HG02798 (cell line): ENCODE results near the gene ERC2.

Experiments
- ATAC-seq: cut with Tn5 transposase; IDR thresholded peaks from one replicate; pipeline ENCODE4 v1.9.1; 2021; ENCODE audit warnings: mild to moderate bottlenecking; ENCODE audit not compliant: unreplicated experiment, poor library complexity

ERC2 gene

DNA sequence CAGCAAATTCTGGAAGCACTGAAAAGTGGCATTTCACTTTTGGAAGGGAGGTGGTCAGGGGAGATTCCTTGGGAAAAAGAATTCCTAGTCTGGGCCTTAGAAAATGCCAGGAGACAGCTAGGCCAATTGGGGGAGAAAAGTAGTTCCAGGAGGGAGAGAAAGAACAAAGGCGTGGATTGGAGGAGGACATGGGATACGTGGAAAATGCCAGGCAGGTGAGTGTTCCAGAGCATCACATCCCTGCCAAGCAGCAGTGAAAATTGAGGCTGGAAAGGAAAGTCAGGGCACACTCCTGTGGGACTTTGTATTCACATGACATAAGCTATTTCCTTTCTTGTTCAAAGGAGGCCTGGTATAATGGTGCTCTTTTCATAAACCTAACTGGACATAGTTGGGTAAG, 846.6 kb downstream of the ERC2 start:
- no peak for ATAC-seq

DNA sequence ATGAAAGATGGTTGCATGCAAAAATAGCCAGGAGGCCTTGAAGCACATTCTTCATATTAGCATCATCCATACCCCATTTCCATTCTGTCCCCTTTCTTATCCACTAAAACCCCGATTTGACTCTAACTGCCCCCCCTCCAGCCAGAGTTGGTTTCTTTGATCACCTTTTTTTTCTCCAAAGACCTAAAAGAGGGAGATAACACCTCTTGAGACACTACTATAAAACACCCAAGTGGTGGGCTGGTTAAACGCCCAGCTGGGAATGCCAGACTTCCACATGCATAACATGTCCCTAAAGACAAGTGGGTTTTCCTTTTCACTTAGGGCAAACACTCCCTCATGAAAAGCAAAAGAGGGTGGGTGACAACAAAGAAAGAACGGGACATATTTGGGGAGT, 847.2 kb downstream of the ERC2 start:
- no peak for ATAC-seq

DNA sequence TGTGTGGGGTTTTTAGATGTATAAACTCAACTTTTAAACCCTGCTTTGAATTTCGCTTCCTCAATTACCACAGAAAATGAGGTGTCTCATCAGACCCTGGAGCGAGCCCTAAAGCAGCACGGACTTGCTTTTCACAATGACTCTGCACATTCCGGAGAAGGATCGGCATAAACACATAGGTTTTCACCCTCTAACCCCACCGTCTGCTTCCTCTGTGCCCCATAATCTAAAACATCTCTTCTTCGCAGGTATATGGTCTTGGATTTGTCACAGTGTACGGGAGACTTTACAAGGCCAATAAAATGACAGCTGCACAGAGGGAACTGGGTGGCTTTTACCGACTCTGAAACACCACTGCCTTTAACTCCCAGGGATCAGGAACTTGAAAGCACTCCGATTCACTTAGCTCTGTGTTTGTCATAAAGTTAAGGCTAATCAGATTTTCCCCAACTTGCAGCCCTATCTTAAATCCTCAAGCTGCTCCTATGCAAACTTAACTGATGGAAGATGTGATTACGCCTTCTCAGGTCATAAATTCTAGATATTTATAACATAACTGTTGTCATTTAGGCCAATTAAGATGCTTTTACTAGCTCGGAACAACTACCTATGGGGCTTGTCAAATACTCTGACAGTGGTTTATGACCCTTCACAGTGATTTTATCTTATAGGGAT, 847.8 kb downstream of the ERC2 start:
- peak; percentile 63 for ATAC-seq

DNA sequence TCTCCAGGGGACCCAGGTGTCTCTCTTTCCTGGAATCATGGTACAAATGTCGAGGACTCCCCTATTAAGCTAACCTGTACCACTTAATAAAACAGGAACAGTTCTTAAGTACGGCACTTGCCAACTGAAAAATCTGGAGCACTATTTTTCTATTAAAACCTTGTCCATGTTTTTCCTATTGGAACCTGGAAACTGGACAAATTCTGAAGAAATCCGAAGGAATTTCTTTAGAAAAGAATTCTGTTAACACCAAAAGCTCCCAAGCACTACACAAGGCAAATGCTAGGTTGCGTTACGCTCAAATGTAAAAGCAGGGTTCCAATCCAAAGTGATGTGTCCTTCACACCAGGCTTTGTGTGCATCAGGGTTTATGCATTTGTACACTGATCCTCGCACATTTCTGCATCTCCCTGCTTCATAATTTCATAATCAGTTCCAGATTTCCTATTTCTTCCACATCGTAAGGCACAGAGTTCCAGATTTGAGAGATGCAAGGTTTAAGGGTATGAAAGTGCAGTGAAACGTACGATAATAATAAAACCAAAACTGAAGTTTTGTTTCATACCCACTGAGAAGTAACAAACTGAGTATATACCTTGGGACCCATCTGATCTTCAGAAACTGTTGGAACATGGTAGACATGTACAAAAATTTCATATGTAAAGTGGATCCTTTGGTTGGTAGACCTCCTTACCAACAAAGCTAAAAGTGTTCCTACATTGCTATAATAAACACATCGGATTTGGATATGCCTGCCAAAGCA, 849.0 kb downstream of the ERC2 start:
- ATAC-seq, result no peak

DNA sequence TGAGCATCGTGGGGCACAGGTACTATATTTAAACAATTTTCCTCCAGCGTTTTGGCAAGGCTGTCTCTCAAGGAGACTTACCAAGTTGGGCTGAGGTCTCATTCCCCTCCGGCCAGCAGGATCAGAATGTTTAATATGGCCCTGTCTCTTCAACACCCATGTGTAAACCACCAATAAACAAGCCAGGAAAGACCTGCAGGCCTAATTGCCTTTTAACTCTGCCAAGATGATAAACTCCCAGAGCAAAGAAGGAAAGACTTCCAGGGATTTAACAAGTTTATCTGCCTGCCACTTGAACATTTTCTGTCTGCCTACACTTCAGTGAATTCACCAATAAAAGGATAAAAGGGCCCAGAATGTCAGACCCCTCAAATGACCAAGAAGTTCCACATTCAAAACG, 850.9 kb downstream of the ERC2 start:
- no peak for ATAC-seq

DNA sequence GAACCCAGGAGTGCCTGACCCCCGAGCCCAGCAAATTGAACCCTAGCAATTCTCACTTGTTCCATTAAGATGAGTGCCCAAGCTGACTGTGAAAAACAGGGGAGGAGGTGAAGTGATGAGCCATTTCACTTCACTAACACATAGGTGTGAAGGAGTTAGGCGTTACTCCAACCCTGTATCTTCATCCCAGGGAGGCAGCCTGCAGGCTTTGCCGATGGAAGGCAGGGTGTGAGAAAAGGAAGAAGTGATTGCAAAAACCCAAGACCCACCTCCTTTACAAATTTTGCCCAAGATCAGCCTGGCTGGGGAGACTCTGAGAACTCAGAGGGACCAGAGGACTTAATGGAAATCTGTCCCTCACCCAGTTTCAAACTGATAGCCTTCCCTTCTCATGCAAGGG, 851.5 kb downstream of the ERC2 start:
- ATAC-seq, result no peak

DNA sequence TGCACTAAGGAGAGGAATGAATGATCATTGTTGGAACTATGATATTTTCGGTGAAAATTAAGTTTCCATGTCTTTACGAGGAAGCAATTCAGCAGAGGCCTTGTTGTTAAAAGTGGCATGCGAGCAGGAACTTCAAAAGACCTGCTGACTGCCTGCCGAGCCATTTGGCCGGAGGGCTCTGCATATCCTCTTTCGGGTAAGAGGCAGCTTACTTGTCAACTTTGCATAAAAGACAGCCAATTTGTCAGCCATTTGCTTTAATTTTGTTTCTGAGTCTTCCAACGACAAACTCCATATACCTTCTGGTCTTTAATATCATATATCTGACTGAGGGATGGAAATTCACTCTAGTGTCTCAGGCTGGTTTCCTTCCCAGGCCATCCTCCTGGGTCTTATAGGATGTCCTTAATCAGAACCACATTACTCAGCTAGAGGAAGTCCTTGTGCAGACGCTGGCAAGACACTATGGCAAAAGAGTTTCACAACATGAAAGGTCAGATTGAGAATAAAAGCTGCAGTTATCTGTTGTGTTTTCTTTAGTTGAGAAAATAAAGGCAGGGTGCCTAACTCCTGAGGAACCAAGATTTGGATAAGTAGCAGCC, 852.5 kb downstream of the ERC2 start:
- no peak for ATAC-seq

DNA sequence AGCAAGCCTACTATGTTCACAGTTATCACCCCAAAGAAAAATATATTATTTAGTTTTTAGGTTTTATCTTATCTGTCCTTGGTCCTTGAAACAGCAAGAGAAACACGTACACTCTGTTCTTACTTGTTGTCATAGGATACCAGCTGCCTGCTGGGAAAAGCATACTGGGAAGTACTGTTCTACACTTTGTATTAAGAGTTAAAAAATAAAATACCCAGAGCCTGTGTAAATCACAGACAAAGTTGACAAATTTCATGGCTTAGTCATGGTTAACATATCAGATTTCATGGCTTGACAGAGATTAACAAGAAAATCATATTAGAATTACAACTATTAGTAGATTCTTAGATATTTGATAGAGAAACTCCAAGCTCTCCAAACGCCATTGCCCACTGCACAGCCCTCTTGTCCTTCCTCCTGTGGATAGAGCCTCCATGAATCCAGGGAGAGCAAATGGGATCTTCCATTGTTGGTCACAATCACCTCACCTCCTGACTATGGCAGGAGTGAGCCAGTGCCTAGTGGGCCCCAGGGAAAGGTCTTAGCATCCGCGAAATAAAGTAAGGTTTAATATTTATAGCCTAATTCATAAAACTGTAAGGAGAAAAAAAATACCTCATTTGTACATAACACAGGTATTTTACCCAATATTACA, 853.1 kb downstream of the ERC2 start:
- ATAC-seq, result no peak

DNA sequence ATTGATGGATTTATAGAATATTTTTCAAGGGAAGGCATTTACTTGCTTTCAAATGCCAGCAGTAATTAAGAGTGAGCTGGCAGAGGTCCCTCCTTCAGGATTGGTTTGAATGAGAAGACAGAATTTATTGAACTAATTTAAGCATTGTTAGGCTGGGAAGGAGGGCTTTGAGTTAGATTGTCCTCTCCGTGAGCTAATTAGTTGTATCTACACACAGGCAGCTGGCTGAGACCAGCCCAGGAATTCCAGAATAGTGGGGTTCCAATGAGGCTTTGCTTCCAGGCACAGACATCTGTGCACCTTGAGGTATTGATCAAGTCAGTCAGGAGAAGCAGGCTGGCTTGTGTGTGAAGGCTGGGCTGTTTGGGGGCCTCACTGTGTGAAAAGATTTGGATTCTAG, 857.1 kb downstream of the ERC2 start:
- ATAC-seq, result no peak

DNA sequence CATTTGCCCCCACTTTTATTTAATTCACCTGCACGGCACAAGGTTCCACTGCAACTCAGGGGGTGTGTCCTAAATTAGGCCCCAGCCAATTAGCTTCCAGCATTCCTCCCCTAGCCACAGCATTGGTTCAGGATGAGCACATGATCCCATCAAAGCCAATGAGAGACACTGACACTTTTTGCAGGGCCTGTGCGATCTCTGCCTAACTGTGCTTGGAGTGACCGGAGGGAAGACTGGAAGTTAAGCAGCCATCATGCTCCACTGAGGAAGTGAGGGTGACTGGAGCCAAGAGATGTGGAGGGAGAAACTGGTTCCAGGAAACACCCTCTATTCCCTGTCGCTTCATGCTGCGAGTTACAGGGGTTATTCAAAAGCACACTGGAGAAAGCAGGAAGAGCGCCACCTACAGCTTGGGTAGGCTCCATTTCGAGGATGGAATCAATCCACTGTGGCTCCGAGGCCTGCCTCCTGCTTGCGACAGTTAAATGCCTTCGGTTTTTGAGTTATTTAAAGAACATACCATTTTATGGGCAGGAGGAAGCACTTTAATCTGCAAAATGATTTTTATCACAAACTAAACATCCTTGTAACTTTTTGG, 858.9 kb downstream of the ERC2 start:
- ATAC-seq, result no peak

DNA sequence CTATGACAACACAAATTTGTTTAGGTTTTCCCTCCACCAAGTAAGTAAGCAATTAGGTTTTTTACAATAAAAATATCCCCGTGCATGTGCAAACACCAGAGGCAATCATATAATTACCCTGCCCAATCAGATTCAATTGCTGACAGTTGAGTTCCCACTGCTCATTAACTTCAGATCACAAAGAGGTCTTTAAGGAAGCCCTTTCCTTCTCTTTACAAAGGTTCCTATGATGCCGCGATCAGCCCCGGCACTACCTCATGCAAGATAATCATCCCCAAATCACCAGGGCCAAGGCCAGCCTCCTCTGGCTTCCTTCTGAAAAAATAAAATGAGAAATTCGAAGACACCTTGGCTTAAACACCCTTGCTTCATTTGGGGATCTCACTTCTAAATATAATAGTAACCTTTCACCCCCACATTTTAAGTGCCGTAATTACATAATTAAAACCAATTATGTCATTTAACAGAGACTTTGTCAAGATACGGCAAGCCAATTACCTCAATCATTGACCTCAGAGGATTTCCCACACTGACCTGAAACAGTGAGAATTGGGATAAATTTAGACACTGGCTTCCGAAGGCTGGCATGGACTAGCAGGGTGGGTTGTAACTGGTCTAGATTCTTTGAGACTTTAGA, 859.8 kb downstream of the ERC2 start:
- no peak for ATAC-seq

DNA sequence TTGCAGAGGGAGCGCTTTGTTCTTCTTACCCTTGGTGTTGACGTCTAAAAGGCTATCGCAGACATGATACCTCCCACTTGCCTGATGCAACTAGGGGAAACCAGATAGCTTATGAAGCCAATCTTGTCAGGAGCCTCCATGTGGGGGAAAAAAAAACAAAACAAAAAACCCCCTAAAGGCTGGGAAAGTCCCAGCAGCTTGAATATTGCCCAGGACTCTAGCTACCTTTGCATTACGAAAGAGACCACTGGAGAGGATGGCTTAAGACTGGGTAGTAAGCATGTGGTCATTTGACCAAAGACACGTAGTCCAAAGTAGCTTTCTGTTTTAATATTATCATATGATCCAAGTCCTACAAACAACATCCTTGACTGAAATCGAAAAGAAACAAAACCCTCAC, 860.4 kb downstream of the ERC2 start:
- peak; percentile 92 for ATAC-seq

DNA sequence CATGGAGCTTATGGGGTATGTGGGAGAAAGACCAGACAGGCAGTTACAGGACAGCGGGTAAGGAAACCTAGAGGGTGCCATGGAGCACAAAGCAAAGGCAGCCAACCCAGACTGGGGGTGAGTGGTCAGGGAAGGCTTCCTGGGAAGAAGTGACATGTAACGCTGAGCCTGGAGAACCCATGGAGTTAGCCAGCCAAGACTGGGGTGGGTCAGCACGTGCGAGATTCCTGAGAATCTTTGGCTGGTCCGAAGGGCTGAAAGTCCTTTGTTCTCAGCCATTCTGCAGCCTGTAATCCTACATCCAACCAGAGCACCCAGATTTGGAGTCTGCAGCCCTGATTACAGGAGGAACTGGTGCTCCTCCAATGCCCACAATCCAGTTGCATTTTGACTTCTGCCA, 861.1 kb downstream of the ERC2 start:
- ATAC-seq, result no peak

DNA sequence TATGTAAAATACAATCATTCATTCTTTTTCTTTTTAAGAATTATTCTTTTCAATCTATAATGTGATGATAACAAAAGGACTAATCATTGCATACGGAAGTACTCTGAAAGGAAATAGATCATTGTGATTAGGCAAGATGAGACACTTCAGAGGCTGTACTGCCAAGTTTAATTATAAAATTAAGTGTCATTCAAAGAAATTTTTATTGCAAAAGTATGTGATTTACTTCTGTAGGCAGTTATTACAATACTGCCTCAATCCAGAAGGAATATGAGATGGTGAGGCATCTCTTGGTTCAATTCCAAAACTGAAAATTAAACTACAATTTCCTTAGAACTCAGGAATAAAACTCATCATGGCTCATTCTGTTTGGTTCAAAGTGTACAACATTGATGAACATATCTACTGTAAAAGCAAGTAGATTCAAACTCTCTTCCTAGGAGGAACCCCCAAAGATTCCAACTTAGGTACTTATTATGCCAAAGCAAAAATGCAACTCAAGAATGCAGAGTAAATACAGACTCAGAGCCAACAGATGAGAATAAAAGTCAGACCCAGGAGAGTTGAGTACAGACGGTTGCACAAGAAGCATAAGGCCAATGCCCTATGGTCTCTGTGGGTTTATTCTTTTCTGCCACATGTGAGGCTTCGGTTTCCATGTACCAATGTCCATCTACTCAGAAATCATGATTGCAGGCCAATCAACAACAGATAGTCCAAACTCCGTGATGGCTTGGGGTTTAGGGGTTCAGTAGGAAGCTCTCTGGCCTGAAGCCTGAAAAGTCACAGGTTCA, 862.6 kb downstream of the ERC2 start:
- ATAC-seq, result no peak

DNA sequence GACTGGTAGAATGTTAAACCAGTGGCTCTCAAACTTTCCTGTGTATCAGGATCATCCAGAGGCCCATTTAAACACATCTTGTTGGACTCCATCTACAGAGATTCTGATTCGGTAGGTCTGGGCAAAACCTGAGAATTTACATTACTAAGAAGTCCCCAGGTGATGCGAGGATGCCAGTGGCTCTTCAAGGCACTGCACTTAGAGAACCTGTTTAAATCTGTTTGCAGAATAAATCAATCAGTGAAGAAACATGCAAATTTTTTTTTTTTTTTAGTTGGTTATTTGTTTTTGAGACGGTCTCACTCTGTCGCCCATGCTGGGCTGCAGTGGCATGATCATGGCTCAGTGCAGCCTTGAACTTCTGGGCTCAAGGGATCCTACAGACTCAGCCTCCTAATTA, 863.4 kb downstream of the ERC2 start:
- ATAC-seq, result no peak

DNA sequence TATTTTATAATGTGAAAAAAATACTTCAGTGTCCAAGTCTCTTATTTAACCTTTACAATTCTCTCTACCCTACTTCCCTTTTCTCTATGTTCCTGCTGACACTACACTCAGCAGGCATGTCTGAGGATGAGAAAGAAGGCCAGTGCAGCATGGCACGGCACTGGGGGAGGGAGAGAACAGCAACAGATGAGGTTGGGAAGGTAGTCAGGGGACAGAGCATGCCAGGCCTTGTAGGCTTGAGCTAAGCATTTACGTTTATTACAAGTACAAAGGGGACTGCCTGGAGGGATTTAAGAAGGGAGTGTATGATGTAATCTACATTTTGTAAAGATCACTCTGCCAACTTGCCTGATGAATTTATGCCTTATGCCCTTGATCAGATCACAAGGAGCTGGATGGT, 863.9 kb downstream of the ERC2 start:
- ATAC-seq, result no peak

DNA sequence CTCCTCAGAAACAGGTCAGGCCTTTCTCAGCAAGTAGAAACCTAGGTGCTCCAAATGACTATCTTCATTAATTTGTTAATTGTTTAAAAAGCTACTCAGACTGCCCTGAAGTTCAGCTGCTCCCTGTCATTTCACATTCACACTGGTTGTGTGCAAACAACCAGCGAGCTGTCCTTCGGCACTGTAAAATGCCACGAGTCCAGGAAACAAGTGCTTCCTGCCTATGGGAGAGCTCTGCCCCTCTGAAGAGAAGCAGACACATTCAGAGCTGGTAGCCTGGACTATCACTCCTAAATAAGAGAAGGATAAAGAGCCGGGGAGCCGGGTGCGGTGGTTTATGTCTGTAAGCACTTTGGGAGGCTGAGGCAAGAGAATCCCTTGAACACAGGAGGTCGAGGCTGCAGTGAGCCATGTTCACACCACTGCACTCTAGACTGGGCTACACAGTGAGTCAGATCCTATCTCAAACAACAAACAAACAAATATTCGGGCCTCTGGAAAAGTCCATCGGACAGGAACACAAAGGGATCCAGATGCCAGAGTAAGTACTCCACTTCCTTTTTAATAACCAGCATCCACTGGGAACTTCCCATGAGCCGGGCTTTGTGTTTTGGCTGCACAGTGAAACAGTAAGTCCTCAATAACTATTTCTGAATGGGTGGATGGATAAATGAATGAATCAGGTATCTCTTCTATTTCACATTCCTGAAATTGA, 866.7 kb downstream of the ERC2 start:
- no peak for ATAC-seq

DNA sequence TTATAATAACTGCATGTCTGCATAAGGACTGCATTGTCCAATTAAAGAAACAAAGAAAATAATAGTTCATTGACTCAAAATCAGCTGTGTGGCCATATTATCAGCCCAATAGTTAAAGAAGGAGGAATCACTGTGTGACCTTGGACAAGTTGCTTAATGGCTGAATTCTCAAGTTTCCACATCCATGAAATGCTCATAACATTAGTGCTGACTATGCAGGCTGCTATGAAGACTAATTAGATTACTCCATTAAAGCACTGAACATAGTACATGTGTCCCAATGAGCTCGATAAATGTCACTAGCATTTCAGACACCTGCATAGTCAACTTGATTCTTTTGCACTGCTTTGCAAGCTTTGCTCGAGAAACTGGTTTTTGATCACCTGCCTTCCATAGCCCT, 870.0 kb downstream of the ERC2 start:
- ATAC-seq, result no peak

DNA sequence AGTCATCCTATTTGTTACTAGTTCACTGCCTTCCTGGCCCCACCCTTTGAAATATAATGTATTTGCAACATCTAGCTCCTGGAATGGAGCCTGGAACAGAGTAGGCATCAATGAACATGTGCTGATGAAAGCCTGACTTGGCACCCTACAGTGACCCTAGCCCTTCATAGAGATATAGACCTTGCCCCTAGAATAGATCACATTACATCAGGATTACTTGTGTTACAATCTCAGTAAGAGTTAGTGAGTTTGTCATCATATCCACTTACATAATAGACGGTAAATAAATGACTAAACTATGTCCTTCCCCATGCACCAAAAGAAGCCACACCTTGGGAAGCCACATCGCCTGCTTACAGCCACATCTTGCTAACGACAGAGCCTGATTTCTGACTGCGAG, 870.6 kb downstream of the ERC2 start:
- ATAC-seq, result no peak
